Measurements from ENCODE around the gene NDNF.

NDNF gene

DNA sequence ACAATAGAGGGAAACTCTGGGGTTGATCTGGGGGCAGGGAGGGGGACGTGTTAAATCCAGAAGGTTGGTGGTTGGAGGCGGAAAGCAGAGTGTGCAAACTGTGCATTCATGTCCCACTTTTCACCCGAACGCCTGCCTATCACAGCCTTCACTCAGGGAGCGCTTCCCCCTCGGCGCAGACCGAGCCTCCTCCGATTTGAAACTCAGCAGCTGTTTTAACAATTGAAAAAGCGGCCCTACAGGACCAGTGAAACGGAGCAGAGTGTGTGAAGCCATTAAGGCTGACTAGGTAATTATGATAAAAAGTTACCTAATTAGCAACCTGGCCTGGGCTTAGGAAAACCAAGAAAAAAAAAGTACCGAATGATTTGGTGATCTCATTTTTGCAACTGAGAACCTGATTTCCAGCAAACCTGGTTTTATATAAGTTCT lies 685 bp upstream of the NDNF start:
- H3K4me3 ChIP-seq (ENCODE audit: low read depth, low read length), result peak overlapping the region; percentile 59
- no peak for DNase-seq (ENCODE audit: low read depth)

DNA sequence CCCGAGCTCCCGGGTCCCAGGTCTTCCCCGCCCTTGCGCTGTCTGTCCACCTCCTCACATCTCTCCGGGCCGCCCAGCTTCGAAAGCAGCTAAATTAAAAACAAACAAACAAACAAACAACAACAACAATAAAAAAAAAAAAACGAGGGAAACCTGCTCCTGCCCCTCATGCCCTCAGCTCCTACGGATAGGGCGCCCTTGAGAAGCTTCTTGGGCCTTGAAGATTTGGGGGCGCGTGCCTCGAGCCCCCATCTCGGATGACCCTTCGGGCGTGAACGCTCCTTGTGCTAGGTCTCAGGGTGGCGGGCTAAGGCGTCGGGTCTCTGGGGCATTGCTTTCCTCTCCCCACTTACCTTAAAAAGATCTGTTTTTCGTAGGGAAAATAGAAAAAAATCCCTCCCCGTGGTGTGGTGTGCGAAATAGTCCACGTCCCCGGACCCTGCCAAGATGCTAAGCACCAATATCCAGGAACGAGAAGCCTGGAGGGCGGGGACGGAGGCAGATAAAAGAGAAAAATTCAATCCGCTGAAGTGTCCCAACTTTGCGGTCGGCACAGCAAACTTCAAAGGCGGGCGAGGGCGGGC lies 603 bp downstream of the NDNF start:
- H3K4me3 ChIP-seq (ENCODE audit: low read depth, low read length), result peak overlapping the region; percentile 59
- DNase-seq (ENCODE audit: low read depth), result no peak

DNA sequence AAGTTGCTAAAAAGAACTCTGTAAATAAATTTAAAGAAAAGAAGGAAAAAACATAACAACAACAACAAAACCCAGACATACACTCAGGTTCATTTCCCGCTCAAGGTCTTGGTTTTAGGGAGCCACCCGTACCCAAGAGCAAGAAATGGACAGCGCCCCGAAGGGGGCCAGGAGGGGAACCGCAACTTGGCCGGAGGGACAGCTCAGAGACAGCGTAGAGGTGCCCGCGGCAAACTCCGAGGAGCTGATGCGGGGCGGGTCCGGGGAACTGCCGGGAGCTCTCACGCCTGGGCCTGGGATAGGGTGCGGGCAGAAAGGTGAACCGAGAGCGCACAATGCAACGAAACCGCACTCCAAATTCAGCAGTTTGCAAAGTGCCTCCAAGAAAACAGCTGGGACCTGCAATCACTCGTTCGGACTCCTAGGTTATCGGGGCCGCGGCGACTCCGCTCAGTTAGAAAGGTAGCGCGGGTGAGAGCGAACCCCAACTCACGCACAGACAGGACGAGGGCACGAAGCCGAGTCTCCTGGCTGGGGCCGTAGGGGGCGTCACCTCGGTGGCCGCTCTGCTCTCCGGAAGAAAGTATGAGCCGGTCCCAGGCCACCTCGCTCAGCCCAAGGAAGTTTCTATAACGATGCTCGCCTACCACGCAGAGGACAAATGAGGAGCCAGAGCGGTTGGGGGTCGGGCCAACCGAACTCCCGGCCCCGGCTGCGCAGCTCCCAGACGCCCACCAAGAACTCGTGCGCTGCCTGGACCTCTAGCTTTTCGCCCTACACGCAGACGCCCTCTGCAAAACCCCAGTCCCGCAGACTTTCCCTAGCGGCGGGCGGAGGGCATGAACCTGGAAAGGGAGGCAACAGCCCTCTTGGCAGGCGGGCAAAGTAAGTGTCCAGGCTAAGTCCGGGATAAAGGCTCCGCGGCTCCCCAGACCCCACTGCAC lies 1.4 kb downstream of the NDNF start:
- H3K4me3 ChIP-seq (ENCODE audit: low read depth, low read length), result peak overlapping the region; percentile 59
- no peak for DNase-seq (ENCODE audit: low read depth)

DNA sequence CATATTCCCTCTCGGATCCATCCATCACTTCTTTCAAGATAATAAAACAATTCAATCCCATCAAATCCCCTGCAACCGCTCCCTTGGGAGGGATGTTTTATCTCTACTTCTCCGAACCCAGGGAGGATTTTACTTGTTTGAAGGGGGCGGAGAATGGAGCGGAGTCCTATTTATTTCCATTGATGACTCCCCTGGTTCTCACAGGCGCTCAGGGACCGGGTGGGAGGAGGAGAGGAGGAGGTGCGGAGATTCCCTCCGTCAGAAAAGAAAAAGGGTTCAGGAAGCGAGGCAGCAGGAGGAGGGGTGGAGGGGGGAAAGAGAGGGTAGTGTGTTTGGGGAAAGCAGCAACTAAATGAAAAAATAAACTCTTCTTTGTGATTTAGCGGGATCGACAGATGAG lies 2.1 kb downstream of the NDNF start:
- peak overlapping the region; percentile 59 for H3K4me3 ChIP-seq (ENCODE audit: low read depth, low read length)
- DNase-seq (ENCODE audit: low read depth), result no peak

DNA sequence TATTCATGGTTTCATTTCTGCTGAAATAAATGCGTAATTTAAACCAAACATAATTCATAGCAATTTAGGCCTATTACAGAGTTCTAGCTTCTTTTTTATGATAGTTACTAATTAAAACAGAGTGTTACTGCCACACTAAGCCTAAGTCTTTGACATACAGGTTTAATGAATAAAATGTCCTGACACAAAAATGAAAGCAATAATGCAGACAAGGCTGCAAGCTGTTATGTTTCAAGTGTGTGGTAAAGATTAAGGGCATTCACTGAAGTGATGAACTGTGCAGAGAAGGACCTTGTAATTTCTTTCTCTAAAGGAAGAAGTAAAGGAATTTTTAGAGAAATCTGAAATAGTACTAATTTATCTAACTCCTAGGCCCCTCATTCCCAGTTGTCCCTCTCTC lies 2.9 kb downstream of the NDNF start:
- no peak for DNase-seq (ENCODE audit: low read depth)
- no peak overlapping the region for H3K4me3 ChIP-seq (ENCODE audit: low read depth, low read length)

DNA sequence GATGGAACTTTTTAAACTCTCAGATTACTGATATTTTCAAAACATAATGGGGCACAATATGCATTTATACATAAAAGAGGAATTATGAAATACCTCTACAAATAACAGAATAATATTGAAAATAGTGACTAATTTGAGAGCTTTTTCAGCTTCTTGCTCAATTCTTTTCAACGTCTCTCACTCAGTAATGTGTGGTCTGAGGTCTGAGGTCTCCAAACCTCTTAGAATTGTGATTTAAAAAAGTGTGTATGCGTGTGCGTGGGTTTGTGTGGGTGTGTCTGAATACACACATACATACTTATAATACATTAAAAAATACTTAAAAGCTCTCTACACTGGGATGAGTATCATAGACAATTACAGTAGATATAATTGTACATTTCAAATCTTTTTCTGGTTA lies 7.9 kb downstream of the NDNF start:
- H3K4me3 ChIP-seq (ENCODE audit: low read depth, low read length), result no peak overlapping the region
- DNase-seq (ENCODE audit: low read depth), result no peak

DNA sequence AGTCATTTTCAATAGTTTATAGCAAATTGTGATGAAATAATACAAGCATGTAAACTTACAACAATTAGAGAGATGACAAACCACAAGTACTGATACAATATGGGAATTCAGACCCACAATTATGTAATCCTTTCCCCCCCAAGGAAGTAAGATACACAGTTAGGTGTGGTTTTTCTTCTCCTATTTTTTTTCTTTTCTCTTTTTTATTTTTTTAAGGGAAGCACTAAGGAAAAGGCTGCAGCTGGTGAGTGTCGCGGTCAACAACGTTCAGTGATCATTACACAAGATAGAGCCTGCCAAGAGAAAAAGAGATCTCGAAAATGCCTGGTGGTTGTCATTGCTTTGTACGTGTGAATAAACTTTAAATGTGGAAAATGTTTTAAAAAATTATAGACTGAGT lies 9.8 kb downstream of the NDNF start:
- no peak for DNase-seq (ENCODE audit: low read depth)
- H3K4me3 ChIP-seq (ENCODE audit: low read depth, low read length), result no peak overlapping the region

DNA sequence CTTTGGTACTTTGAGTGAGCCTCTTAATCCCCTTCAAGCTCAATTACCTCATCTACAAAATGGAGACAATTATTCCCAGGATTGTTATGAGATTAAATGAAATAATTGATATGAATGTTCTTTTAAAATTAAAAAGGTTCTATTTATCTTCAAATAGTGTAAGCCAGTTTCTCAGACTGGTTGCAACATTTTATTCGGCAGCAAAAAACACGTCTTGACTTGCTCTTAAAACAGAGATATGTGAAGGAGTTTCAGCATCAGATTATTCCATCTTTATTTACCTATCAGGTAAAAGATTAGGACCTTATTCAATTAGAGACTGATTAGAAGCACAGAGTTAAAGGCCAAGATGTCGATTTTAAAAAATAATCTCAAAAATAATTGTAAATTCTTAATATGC lies 10.5 kb downstream of the NDNF start:
- no peak overlapping the region for H3K4me3 ChIP-seq (ENCODE audit: low read depth, low read length)
- DNase-seq (ENCODE audit: low read depth), result no peak

DNA sequence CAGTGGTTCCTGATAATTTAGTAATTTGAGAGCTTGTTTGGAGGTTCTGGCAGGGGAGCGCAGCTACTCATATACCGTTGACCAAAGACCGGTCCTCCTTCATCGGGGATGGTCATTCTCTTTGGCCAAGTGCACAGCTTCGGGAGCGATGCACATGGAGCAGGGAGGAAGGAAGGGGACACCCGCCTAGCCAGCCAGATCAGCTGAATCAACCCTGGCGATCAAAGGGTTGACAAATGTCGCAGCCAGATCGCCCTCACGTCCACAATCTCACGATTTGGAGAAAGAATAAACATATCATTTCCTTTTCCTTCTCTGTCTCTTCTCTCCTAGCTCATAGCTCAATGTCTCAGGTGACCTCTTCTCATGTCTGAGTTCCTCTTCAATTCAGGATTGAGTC lies 11.1 kb downstream of the NDNF start:
- no peak for DNase-seq (ENCODE audit: low read depth)
- H3K4me3 ChIP-seq (ENCODE audit: low read depth, low read length), result no peak overlapping the region

DNA sequence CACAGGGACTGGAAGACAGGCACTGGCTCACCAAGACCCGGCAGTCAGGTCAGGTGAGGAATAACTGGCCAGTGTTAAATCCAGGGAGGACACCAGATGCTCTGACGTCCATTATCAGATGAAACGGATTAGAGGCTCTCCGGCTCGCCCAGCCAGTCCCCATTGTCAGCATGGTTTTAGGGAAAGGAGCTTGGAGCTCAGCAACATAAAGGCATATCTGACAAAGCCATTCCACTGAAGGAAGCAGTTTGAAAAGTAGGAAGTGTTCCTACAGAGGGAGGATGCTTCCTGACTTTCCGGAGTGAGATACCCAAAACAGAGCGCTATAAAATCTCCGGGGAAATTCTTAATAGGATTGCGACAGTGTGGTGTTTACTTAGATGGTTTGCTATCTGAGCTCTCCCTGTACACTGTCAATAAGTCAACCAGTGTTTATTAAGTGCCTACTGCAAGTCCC lies 14.8 kb downstream of the NDNF start:
- DNase-seq (ENCODE audit: low read depth), result no peak
- no peak overlapping the region for H3K4me3 ChIP-seq (ENCODE audit: low read depth, low read length)

DNA sequence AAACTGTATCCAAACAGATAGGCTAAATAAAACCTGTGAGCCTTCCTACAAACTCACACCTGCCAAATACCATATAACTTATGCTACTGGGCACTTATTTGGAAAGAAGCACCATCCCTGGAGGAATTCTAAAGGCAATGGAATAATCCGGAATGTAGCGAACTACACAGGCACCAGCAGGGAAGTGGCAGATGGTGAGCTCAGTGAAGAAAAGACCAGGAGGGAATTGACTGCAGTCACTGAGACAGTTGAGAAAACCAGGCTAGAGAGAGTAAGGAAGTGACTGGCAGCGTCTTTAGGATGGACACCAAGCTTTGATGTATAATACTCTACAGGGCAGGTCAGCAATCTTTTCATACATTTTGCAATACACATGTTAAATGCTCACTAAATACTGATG lies 16.3 kb downstream of the NDNF start:
- H3K4me3 ChIP-seq (ENCODE audit: low read depth, low read length), result no peak overlapping the region
- DNase-seq (ENCODE audit: low read depth), result no peak

DNA sequence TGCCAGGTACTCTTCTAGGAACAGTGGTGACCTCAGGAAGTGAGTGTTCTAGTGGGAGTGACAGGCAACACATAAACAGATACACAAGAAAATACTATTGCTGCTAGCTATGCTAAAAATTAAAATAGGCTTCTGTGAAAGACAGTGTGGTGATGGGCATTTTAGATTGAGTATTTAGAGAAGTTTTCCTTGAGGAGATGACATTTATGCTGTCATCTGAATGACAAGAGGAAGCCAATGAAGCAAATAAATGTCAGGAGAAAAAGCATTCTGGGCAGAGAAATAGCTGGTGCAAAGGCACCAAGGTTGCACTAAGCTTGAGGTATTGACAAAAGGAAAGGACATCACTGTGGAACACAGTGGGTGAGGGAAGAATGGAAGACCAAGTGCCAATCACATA lies 18.0 kb downstream of the NDNF start:
- DNase-seq (ENCODE audit: low read depth), result no peak
- H3K4me3 ChIP-seq (ENCODE audit: low read depth, low read length), result no peak overlapping the region

DNA sequence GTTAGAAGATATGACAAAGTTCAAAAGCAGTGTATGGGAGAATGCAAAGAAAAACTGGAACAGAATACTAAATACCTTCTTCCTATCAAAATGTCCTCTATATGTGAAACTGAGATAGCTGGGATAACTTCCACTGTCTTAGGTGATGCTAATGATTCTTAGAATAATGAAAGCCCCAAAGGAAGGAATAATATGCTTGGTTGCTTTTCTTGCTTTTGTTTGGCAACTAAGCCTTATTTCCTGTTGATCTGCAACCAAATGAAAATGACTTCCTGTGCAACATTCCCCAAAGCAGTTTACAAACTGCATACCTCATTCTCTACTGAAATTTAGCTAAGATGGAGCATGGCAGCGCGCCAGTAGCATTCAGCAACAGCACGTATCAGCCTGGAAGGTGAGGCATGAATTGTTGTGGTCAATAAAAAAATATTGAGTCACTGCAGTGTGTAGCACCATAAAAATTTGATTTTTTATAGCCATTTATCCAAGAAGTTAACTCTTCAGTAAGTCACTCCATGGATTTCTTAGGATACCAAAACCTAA lies 18.7 kb downstream of the NDNF start:
- DNase-seq (ENCODE audit: low read depth), result no peak
- no peak overlapping the region for H3K4me3 ChIP-seq (ENCODE audit: low read depth, low read length)

DNA sequence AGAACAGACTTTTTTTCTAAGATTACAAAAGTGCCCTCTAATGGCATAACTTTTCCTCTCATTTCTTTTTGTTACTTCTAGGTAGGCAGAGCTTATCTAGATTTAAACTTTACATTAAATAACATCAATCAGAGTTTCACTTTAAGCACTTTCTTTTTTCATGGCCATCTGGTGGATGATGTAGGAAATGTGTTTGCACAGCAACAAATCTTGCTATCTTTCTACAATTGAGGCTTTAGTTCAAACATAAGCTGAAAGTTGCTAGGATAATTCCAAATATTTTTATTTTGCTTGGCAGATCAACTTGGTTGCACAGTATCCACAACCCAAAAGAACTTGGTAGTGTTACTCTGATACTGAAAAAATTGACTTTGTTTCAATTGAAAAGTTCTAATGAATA lies 22.0 kb downstream of the NDNF start:
- DNase-seq (ENCODE audit: low read depth), result no peak
- no peak overlapping the region for H3K4me3 ChIP-seq (ENCODE audit: low read depth, low read length)

DNA sequence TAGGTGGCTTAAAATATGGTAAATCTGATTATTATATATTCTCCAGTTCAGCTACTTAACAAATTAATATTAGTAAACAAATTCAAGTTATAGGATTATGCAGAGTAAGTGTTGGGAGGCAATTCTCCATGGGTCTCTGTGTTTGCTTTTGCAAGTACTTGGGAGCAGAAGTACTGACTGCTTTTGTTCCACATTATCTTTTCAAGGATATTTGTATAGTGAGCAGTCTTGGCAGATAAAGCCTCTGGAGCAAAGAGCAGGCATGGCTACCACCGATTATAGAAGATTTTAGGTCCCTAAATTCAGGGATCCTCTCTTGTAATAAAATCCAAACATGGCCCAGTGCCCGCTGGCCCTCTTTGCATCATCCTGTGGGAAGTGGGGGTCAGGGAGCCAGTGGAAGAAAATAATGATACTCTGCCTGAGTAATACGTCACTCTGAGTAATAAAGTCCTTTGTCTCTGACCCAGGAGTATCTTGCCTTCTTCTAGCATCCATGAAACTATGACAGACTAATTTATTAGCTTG lies 23.2 kb downstream of the NDNF start:
- no peak overlapping the region for H3K4me3 ChIP-seq (ENCODE audit: low read depth, low read length)

DNA sequence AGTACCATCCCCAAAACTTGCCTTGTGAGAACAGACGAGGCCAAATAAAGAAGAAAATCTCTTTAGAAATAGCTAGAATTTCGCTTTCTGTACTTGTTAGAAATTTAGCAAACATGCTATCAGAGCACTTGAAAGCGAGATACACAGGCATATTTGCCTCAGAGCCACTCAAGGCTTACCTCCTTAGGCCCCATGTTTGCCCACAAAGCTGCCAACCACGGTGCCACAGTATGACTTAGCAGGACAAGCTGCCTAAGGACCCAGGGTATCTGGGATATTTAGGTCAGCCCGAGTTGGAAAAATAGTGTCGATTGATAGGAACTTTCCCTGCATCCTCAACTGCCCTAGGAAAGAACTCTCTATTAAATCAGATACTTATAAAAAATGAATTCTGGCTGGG lies 24.2 kb downstream of the NDNF start:
- DNase-seq (ENCODE audit: low read depth), result no peak
- no peak overlapping the region for H3K4me3 ChIP-seq (ENCODE audit: low read depth, low read length)

More for the DNA sequence above, 23.2 kb downstream of the NDNF start:
- no peak for DNase-seq (ENCODE audit: low read depth)

DNA sequence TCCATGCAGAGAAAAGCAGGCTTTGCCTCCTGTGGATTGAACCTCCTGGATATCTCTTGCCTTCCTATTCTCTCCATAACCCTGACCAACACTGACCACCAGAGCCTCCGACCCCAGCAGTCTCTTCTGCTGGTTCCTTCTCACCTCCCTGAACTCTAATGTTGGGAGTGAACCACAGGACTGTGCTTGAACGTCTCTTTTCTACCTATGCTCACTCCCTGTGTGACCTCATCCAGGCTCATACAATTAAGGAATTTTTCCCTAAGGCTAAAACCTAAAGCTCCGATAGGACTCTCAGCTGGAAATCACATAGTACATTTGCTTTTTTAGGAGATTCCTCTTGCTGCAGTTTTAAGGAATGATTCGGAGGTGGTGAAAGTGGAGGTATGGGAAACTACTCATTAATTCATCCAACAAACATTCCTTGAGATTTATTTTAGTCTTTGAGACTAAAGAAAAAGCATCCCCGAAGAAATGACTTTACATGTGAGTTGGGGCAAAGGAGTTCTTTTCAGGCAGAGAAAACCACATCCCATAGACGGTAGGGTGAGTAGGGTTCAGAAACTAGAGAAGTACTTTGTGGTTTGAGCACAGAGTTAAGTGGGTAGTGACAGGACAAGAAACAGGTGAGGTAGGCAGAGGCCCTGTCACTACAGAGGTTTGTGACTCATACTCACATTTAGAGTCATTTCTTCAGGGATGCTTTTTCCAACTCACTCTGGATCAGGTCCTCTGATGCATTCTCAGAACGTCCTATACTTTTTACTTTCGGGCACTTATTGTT lies 30.8 kb downstream of the NDNF start:
- no peak overlapping the region for H3K4me3 ChIP-seq (ENCODE audit: low read depth, low read length)
- no peak for DNase-seq (ENCODE audit: low read depth)

DNA sequence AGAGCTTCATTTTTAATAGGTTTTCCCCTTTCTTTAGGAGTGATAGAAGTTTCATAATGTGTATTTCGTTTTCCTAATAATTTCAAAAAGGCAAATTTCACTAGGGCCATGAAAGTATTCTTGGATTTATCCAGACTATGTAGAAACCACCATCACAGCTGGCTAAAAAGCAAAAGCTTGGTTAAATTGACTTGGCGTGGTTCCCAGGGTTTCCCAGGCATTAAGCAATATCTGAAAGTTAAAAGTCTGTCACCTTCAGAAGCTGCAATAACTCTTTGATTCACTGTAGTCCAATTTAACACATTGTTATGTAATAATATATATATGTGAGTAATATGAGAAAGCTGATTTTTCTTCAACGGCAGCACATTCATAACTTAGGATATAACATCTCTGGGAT lies 38.3 kb downstream of the NDNF start:
- peak; percentile 62 for DNase-seq (ENCODE audit: low read depth)
- H3K4me3 ChIP-seq (ENCODE audit: low read depth, low read length), result no peak overlapping the region

DNA sequence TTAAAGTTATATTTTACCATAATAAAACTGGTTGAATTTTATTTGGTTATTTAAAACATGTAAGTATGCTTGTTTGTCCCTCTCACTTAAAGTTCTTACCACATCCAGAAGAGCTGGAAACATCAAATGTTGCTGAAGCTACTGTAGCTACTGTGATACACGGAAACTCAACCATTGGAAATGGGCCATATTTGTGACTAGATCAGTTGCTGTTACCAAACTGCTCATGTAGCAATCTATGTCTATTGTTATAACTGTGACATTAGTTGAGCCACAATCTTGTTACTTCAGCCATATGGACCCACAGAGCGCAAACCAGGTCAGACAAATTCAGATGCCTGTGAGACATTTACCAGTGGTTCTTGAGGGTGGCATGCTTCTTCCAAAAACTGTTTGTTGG lies 41.6 kb downstream of the NDNF start:
- DNase-seq (ENCODE audit: low read depth), result no peak
- H3K4me3 ChIP-seq (ENCODE audit: low read depth, low read length), result no peak overlapping the region

DNA sequence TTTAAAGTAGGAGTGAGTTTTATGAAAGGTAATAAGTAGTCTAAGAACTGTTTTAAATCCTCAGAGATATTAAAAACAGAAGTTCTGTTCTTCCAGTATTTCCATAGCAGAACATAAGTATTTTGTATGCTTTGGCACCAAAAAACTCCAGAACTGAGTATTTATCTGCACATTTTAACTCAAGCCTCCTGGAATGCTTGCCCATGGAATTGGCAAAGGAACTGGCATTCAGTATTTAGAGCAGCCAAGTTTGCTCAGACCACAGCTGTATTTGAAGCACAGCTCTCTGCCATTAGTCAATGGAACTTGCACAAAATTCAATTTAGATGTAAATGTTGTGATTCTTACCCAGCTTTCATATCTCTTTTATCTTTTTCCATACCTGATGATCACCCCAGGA lies 42.2 kb downstream of the NDNF start:
- H3K4me3 ChIP-seq (ENCODE audit: low read depth, low read length), result no peak overlapping the region
- no peak for DNase-seq (ENCODE audit: low read depth)

Measured in skeletal muscle cell (primary cell).